Mucosa of rectum (tissue), 2 donors: Measurements from ENCODE around the gene ALK.

Experiments
- H3K27ac ChIP-seq, 2 donors: one replicate each; pipeline ENCODE4 v1.7.0; 2013; ENCODE audit warnings: inconsistent platforms in 2 of 2, low read depth in 2 of 2, low read length in 2 of 2
- H3K27me3 ChIP-seq, 2 donors: one replicate each; pipeline ENCODE4 v1.7.0; 2013; ENCODE audit warnings: low read length in 2 of 2; ENCODE audit not compliant: control insufficient read depth in 2 of 2, insufficient read depth in 2 of 2
- H3K36me3 ChIP-seq, 2 donors: one replicate each; pipeline ENCODE4 v1.7.0; 2013; ENCODE audit warnings: low read length in 2 of 2; ENCODE audit not compliant: control insufficient read depth in 2 of 2, insufficient read depth in 2 of 2
- H3K4me1 ChIP-seq, 2 donors: one replicate each; pipeline ENCODE4 v1.7.0; 2013; ENCODE audit warnings: low read length in 2 of 2, mild to moderate bottlenecking in 1 of 2; ENCODE audit not compliant: control insufficient read depth in 2 of 2, insufficient read depth in 2 of 2
- H3K4me3 ChIP-seq, 2 donors: one replicate each; pipeline ENCODE4 v1.7.0; 2013; ENCODE audit warnings: low read length in 2 of 2
- H3K9ac ChIP-seq, 2 donors: one replicate each; pipeline ENCODE4 v1.7.0; 2013; ENCODE audit warnings: low read length in 2 of 2, low read depth in 1 of 2, mild to moderate bottlenecking in 1 of 2
- H3K9me3 ChIP-seq, 2 donors: one replicate each; pipeline ENCODE4 v1.7.0; 2013; ENCODE audit warnings: low read length in 2 of 2; ENCODE audit not compliant: control insufficient read depth in 2 of 2
- donor health status: healthy.
- donor health status: Normal muscosa, but diverticular disease.

Gene ALK

DNA sequence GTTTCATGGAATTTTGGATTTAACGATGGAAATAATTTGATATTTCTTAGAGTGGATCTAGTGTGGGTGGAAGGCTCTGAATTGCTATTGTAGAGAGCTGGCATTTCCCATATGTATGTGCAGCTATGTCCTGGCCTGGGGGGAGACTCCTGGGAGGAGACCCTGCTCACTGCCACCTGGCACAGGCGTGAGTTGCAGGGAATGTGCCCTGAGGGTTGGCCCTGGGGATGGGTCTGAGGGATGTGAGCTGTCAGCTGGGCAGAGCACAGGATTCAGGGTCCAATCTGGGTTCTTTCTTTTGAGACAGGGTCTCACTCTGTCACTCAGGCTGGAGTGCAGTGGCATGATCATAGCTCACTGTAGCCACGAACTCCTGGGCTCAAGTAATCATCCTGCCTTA, 686.0 kb downstream of the ALK start:
- Histone ChIP-seq H3K9me3 (no peaks in the 10 kb centered on the region), H3K27ac (no peak overlapping the region), H3K27me3 (peaks cover 0 to 3% of the 10 kb centered on the region in 2 donors), H3K9ac (no peak overlapping the region), H3K4me1 (no peaks in the 10 kb centered on the region), H3K36me3 (no peaks in the 10 kb centered on the region), H3K4me3 (no peak overlapping the region)

DNA sequence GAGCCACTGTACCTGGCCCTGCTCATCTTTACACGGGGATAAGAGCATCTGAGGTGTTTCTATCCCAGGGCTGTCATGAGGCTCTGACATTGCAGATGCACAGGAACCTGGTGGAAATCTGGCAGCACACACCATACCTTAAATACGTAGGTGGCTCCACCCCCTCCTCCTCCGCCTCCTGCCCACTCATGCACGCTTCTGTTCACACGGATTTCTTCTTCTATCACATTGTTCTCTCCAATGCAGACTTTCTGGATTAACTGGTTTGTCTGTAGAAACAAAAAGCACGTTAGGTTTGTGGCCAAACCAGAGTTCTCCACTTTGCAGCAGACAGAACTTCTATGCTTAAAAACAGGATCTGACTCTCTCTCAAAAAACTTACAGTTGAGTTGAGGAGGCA, 688.0 kb downstream of the ALK start:
- H3K27me3 ChIP-seq, result peaks cover 0 to 3% of the 10 kb centered on the region in 2 donors
- H3K27ac ChIP-seq, result no peak overlapping the region
- no peaks in the 10 kb centered on the region for H3K9me3 ChIP-seq
- no peaks in the 10 kb centered on the region for H3K36me3 ChIP-seq
- no peak overlapping the region for H3K4me3 ChIP-seq
- no peak overlapping the region for H3K9ac ChIP-seq
- no peaks in the 10 kb centered on the region for H3K4me1 ChIP-seq

DNA sequence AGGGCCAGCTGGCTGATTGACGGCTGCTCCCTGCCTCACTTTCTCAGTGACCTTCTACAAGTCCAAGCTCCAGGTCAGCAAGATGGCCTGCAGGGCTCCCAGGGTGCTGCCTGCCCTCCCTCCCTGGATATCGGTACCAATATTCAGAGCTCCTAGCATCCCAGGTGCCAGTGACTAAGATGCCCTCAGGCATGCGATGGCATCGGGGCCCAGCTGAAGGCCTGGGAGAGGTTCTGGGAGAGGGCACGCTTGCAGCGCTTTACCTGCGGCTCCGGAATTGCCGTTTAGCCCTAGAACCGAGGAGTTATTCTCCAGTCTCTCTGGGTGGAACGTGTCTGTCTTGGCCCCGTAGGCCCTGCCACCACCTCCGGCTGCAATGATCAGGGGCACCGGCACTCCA, 689.3 kb downstream of the ALK start:
- Histone ChIP-seq H3K9ac (no peak overlapping the region), H3K4me1 (no peaks in the 10 kb centered on the region), H3K27ac (no peak overlapping the region), H3K36me3 (no peaks in the 10 kb centered on the region), H3K27me3 (peaks cover 0 to 6% of the 10 kb centered on the region in 2 donors), H3K9me3 (no peaks in the 10 kb centered on the region), H3K4me3 (no peak overlapping the region)

DNA sequence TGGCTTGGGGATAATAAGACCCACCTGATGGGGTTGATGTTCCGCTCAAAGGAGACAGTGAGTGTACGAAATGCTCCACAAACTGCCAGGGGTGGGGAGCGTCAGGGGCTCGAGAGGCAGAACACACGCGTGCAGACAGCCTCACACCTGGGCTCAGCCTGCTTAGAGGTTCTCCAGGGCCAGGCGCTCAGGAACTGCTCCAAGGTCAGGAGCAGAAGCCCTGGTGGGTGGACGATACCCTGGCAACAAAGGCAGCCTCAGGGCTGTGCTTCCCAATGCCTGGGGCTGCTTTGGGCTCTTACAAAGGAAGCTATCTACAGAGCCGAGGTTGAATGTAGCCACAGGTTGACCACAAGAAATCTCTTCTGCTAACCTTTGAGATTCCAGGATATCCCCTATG, 691.7 kb downstream of the ALK start:
- no peak overlapping the region for H3K27ac ChIP-seq
- peaks cover 0 to 6% of the 10 kb centered on the region in 2 donors for H3K27me3 ChIP-seq
- no peaks in the 10 kb centered on the region for H3K4me1 ChIP-seq
- no peak overlapping the region for H3K4me3 ChIP-seq
- H3K36me3 ChIP-seq, result no peaks in the 10 kb centered on the region
- H3K9me3 ChIP-seq, result no peaks in the 10 kb centered on the region
- no peak overlapping the region for H3K9ac ChIP-seq

DNA sequence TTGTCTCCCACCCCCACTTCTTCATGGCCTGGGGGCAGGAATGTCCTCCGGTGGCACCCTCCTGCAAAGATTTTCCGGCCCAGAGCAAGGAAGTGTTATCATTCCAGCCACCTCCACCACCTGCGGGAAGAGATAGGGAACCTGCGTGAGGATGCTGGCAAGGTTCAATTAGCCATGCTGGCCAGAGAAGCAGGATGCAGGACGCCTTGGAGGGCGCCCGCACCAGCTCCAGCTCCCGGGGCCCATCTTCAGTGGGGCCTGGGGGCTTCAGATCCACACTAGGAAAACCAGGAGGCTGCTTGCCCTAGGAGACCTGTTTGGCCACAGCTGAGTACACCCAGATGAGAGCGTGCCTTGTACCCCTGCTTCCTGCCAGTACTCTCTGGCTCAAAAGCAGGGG, 692.4 kb downstream of the ALK start:
- Histone ChIP-seq H3K4me1 (no peaks in the 10 kb centered on the region), H3K9ac (no peak overlapping the region), H3K9me3 (no peaks in the 10 kb centered on the region), H3K27ac (no peak overlapping the region), H3K4me3 (no peak overlapping the region), H3K36me3 (no peaks in the 10 kb centered on the region), H3K27me3 (peaks cover 0 to 6% of the 10 kb centered on the region in 2 donors)

DNA sequence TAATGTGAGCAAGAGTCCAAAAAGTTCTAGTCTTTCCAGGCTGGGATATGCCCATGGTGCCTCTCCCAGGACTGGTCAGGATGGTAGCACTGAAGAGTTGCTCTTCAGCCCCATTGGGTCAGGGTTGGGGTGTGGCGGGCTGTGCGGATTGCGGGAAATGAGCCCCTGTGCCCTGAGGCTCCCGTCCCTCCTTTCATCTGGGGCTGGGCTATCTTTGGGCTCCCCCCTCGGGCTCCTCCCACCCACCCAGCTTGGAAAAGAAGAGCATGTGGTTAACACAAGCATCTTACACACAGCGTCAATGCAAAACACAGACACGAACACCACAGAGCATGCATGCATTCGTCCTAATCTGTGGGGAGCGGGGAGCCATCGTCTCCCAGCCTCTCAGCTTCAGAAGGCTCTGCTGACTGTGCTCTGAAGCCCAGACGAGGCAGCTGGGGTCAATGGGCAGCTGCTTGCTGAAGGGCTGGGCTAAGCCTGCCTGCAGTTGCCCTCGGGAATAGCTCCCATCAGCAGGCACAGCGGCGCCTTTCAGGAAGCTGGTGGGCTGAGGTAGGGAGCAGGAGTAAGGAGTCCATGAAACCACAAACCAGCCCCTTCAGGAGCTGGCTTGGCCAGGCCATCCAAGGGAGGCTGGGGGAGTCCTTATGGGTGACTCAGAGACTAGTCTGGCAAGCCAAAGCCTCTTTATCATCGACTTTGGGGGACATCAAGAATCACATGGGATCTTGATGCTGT, 693.3 kb downstream of the ALK start:
- peaks cover 0 to 6% of the 10 kb centered on the region in 2 donors for H3K27me3 ChIP-seq
- no peaks in the 10 kb centered on the region for H3K36me3 ChIP-seq
- H3K9ac ChIP-seq, result no peak overlapping the region
- no peaks in the 10 kb centered on the region for H3K9me3 ChIP-seq
- no peaks in the 10 kb centered on the region for H3K4me1 ChIP-seq
- H3K4me3 ChIP-seq, result no peak overlapping the region
- H3K27ac ChIP-seq, result no peak overlapping the region

DNA sequence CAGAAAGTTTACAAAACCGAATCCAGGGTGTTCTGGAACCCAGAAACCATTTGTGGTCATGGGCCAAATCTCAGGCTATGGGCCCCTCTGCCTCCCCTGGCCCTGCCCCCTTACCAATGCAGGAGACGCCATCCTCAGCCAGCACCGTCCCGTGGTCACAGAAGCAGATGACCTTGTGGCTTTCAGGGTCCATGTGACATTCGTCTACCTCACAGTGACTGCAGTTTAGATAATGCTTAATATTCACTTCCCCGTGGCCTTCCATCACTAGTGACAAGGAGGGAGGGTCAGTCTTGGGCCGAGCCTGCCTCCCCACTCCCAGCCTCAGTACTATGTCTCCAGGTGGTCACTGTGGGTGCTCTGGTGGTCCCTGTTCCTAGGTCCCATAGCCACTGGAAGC, 694.6 kb downstream of the ALK start:
- H3K27ac ChIP-seq, result no peak overlapping the region
- H3K4me1 ChIP-seq, result no peaks in the 10 kb centered on the region
- H3K36me3 ChIP-seq, result no peaks in the 10 kb centered on the region
- no peaks in the 10 kb centered on the region for H3K9me3 ChIP-seq
- peaks cover 0 to 3% of the 10 kb centered on the region in 2 donors for H3K27me3 ChIP-seq
- H3K9ac ChIP-seq, result no peak overlapping the region
- H3K4me3 ChIP-seq, result no peak overlapping the region

DNA sequence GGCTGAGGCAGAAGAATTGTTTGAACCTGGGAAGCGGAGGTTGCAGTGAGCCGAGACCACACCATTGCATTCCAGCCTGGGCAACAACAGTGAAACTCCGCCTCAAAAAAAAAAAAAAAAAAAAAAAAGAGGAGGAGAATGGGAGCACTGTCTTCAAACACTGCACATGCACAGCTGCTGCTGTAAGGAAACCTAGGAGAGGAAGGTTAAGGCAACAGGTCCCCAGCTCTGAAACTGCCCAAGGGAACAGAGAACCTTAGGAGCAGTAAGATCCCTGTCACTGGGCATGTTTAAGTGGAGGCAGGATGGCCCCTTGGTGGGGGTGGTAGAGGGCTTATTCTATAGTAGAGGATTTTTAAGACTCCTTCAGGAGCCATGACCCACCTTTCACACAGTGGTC, 695.0 kb downstream of the ALK start:
- Histone ChIP-seq H3K27me3 (peaks cover 0 to 3% of the 10 kb centered on the region in 2 donors), H3K9ac (no peak overlapping the region), H3K36me3 (no peaks in the 10 kb centered on the region), H3K4me3 (no peak overlapping the region), H3K9me3 (no peaks in the 10 kb centered on the region), H3K4me1 (no peaks in the 10 kb centered on the region), H3K27ac (no peak overlapping the region)

DNA sequence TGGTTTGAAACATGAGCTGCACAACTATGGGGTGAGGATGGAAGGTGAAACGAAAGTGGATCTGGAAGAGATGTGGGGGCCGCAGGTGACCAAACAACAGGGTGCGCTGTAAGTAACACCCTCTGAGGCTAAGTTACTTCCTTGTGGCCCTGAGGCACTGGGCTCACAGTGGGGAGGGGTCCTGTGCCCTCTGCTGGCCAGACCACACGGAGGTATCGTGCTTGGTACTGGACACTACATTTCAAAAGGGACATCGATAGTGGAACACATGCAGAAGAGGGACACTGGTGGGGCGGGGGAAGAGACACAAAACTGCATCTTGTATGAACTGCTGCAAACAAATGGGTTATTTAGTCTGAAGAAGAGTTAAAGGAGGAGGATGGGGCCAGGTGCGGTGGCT, 695.6 kb downstream of the ALK start:
- no peak overlapping the region for H3K4me3 ChIP-seq
- no peaks in the 10 kb centered on the region for H3K4me1 ChIP-seq
- H3K27me3 ChIP-seq, result peaks cover 0 to 3% of the 10 kb centered on the region in 2 donors
- H3K9me3 ChIP-seq, result no peaks in the 10 kb centered on the region
- H3K27ac ChIP-seq, result no peak overlapping the region
- H3K36me3 ChIP-seq, result no peaks in the 10 kb centered on the region
- H3K9ac ChIP-seq, result no peak overlapping the region

DNA sequence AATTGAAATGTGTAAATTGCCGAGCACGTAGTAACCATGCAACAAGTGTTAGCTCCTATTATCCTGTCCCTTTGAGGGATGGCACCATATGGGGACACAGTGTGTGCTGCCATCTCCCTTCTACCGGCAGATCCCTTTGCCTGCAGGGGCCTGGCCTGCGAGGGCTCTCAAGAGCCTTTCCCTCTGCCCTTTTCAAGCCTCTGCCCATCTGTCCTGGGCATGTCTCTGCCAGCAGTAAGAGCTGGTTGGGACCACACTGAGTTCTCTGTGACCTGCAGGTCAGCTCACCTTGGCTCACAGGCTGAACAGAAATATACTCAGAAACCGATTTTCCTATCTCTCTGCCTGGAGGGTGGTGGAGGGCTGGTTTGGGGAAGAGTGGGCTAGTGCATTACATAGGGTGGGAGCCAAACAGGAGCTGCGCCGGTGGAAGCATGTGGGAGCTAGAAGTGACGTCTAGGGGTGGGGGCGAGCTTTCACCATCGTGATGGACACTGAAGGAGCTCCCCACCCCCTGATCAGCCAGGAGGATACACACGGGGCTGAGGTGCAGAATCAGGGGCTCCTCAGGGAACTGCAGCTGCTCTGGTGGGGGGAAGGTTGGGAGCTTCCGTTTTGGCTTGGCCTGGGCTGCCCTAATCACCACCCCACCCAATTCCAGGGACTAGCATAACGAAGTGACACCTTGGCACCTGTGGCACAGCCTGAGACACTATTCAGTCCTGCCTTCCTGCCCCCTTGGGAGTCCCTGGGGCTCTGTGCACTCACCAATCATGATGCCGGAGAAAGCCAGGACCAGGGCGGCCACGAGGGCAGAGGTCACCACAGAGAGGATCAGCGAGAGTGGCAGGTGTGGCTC, 696.5 kb downstream of the ALK start:
- H3K4me3 ChIP-seq, result no peak overlapping the region
- H3K9me3 ChIP-seq, result no peaks in the 10 kb centered on the region
- no peak overlapping the region for H3K9ac ChIP-seq
- H3K4me1 ChIP-seq, result no peaks in the 10 kb centered on the region
- H3K36me3 ChIP-seq, result no peaks in the 10 kb centered on the region
- no peak overlapping the region for H3K27ac ChIP-seq
- peaks cover 0 to 3% of the 10 kb centered on the region in 2 donors for H3K27me3 ChIP-seq
